H9 (cell line): ENCODE data around the gene TMEM208. TPM values are rescaled to one million over a fixed set of nuclear protein-coding genes. Genes with fewer than 3 reads are reported as not detected.

Experiments used
- DNase-seq: peaks from one replicate; pipeline ENCODE4 v3.0.0-alpha.2; 2017
- H2AFZ ChIP-seq: one replicate; pipeline ENCODE4 v1.6.1; 2013; ENCODE audit warnings: mild to moderate bottlenecking, low read length, control low read depth, moderate library complexity
- H2AK5ac ChIP-seq: 2 replicates; pipeline ENCODE4 v1.6.1; 2013; ENCODE audit warnings: low read length, control low read depth, mixed read lengths; ENCODE audit not compliant: insufficient read length
- H2BK120ac ChIP-seq: one replicate; pipeline ENCODE4 v1.6.1; 2013; ENCODE audit warnings: low read depth, mild to moderate bottlenecking, low read length, control low read depth, inconsistent platforms; ENCODE audit not compliant: poor library complexity, severe bottlenecking
- H2BK12ac ChIP-seq: 2 replicates; pipeline ENCODE4 v1.6.1; 2013; ENCODE audit warnings: low read length, control low read depth, mixed read lengths, low read depth; ENCODE audit not compliant: insufficient read length
- H2BK15ac ChIP-seq: 2 replicates; pipeline ENCODE4 v1.6.1; 2013; ENCODE audit warnings: low read depth, low read length, control low read depth
- H2BK20ac ChIP-seq: one replicate; pipeline ENCODE4 v1.6.1; 2013; ENCODE audit warnings: low read depth, mild to moderate bottlenecking, low read length, control low read depth, inconsistent platforms; ENCODE audit not compliant: poor library complexity, severe bottlenecking
- H2BK5ac ChIP-seq: 2 replicates; pipeline ENCODE4 v1.6.1; 2013; ENCODE audit warnings: low read length, control low read depth, mixed read lengths; ENCODE audit not compliant: insufficient read length
- H3K14ac ChIP-seq: 2 replicates; pipeline ENCODE4 v1.6.1; 2013; ENCODE audit warnings: low read length, control low read depth; ENCODE audit not compliant: insufficient read depth
- H3K18ac ChIP-seq: 2 replicates; pipeline ENCODE4 v1.6.1; 2013; ENCODE audit warnings: low read depth, mild to moderate bottlenecking, mixed read lengths, low read length, control low read depth; ENCODE audit not compliant: insufficient read length
- H3K23ac ChIP-seq: 2 replicates; pipeline ENCODE4 v1.6.1; 2013; ENCODE audit warnings: low read length, control low read depth, mixed read lengths, low read depth; ENCODE audit not compliant: insufficient read length
- H3K23me2 ChIP-seq: 2 replicates; pipeline ENCODE4 v1.6.1; 2013; ENCODE audit warnings: low read depth, mild to moderate bottlenecking, mixed read lengths, low read length, control low read depth; ENCODE audit not compliant: insufficient read length, poor library complexity, severe bottlenecking
- H3K27ac ChIP-seq: 2 replicates; pipeline ENCODE4 v1.5.1; 2013; ENCODE audit warnings: low read length, control low read depth, mixed read lengths, low read depth; ENCODE audit not compliant: insufficient read length
- H3K27me3 ChIP-seq: 2 replicates; pipeline ENCODE4 v1.6.1; 2013; ENCODE audit warnings: low read length, control low read depth, inconsistent platforms; ENCODE audit not compliant: insufficient read depth
- H3K4ac ChIP-seq: 2 replicates; pipeline ENCODE4 v1.6.1; 2013; ENCODE audit warnings: low read depth, mild to moderate bottlenecking, control low read depth, inconsistent platforms, low read length, moderate library complexity
- H3K4me1 ChIP-seq: 2 replicates; pipeline ENCODE4 v1.6.1; 2013; ENCODE audit warnings: low read length, control low read depth, inconsistent platforms; ENCODE audit not compliant: insufficient read depth
- H3K4me2 ChIP-seq: 2 replicates; pipeline ENCODE4 v1.6.1; 2013; ENCODE audit warnings: low read length, control low read depth, mixed read lengths; ENCODE audit not compliant: insufficient read length, insufficient read depth
- H3K56ac ChIP-seq: 2 replicates; pipeline ENCODE4 v1.6.1; 2013; ENCODE audit warnings: low read depth, mild to moderate bottlenecking, mixed read lengths, low read length, control low read depth; ENCODE audit not compliant: insufficient read length
- H3K79me1 ChIP-seq: 2 replicates; pipeline ENCODE4 v1.6.1; 2013; ENCODE audit warnings: low read depth, mild to moderate bottlenecking, moderate library complexity, low read length, control low read depth, inconsistent platforms; ENCODE audit not compliant: insufficient read depth, poor library complexity, severe bottlenecking
- H3K79me2 ChIP-seq: 2 replicates; pipeline ENCODE4 v1.6.1; 2013; ENCODE audit warnings: low read length, control low read depth, inconsistent platforms; ENCODE audit not compliant: insufficient read depth
- H3K9ac ChIP-seq: 2 replicates; pipeline ENCODE4 v1.6.1; 2013; ENCODE audit warnings: low read length, control low read depth, mixed read lengths; ENCODE audit not compliant: insufficient read length; ENCODE audit errors: extremely low read depth
- H3K9me3 ChIP-seq: one replicate; pipeline ENCODE4 v1.6.1; 2013; ENCODE audit warnings: low read depth, low read length, inconsistent platforms; ENCODE audit not compliant: control insufficient read depth
- H3T11ph ChIP-seq: one replicate; pipeline ENCODE4 v1.6.1; 2013; ENCODE audit warnings: mild to moderate bottlenecking, low read length, control low read depth, inconsistent platforms
- H4K20me1 ChIP-seq: one replicate; pipeline ENCODE4 v1.6.1; 2013; ENCODE audit not compliant: control insufficient read depth, insufficient read length, insufficient read depth
- H4K5ac ChIP-seq: 2 replicates; pipeline ENCODE4 v1.6.1; 2013; ENCODE audit warnings: low read depth, mild to moderate bottlenecking, mixed read lengths, low read length, control low read depth; ENCODE audit not compliant: insufficient read length
- H4K8ac ChIP-seq: replicated peaks from 2 replicates; pipeline ENCODE4 v1.6.1; 2013; ENCODE audit warnings: low read length, control low read depth, mixed read lengths, low read depth; ENCODE audit not compliant: insufficient read length
- H4K91ac ChIP-seq: 2 replicates; pipeline ENCODE4 v1.6.1; 2013; ENCODE audit warnings: low read depth, mild to moderate bottlenecking, moderate library complexity, mixed read lengths, low read length, control low read depth; ENCODE audit not compliant: insufficient read length
- H3K27ac Mint-ChIP-seq, 3 experiments: 2 replicates in 2 of 3; 3 replicates in 1 of 3; pipeline ENCODE4 v1.8.0; 2020 to 2021; ENCODE audit warnings: mixed read lengths in 3 of 3, mild to moderate bottlenecking in 1 of 3, moderate library complexity in 1 of 3
- H3K27me3 Mint-ChIP-seq: 2 replicates; pipeline ENCODE4 v1.8.0; 2021; ENCODE audit warnings: low read depth, mild to moderate bottlenecking, moderate library complexity, mixed read lengths
- H3K36me3 Mint-ChIP-seq, 3 experiments: 2 replicates in 2 of 3; 3 replicates in 1 of 3; pipeline ENCODE4 v1.8.0; 2020 to 2021; ENCODE audit warnings: low read depth in 3 of 3, mixed read lengths in 3 of 3; ENCODE audit not compliant: insufficient read depth in 1 of 3
- H3K4me1 Mint-ChIP-seq, 2 experiments: 2 replicates each; pipeline ENCODE4 v1.8.0; 2020; ENCODE audit warnings: mixed read lengths in 2 of 2
- H3K4me3 Mint-ChIP-seq, 2 experiments: 2 replicates in 1 of 2; 3 replicates in 1 of 2; pipeline ENCODE4 v1.8.0; 2020 to 2021; ENCODE audit warnings: mild to moderate bottlenecking in 2 of 2, mixed read lengths in 2 of 2, moderate library complexity in 1 of 2
- H3K9me3 Mint-ChIP-seq, 2 experiments: 2 replicates in 1 of 2; 3 replicates in 1 of 2; pipeline ENCODE4 v1.8.0; 2020; ENCODE audit warnings: mild to moderate bottlenecking in 2 of 2, mixed read lengths in 2 of 2, moderate library complexity in 1 of 2
- CTCF ChIP-seq: fragments of 200-600 bp; sonication (generic); conservative IDR thresholded peaks from 3 replicates; pipeline ENCODE4 v1.8.0; 2021; ENCODE audit warnings: antibody characterized with exemption, mild to moderate bottlenecking
- WGBS: extraction: QIAGEN DNeasy Blood & Tissue Kit; methylation state at CpG from one replicate; pipeline ENCODE4 v1.1.7; 2013; ENCODE audit warnings: missing lambda C conversion rate, low lambda C conversion rate, mixed read lengths; ENCODE audit not compliant: insufficient read length; ENCODE audit errors: extremely low coverage; 5-methylcytosine and 5-hydroxymethylcytosine counted together
- total RNA-seq: library from RNA; stranded (reverse); gene quantifications from 2 replicates; pipeline ENCODE4 v1.2.1, GENCODE V29; 2021

Gene TMEM208
- total RNA-seq, 1 experiment from 2014 or later: 42.6 TPM

- Histone ChIP-seq H4K8ac (no peak overlapping the region), H3T11ph (no peak overlapping the region), H3K79me2 (no peaks in the 10 kb centered on the region; the same call in 1 of the 2 replicates), H2BK15ac (no peak overlapping the region), H3K27me3 (no peaks in the 10 kb centered on the region), H4K5ac (no peak overlapping the region), H3K27ac (no peak overlapping the region), H3K56ac (no peak overlapping the region), H2BK20ac (no peak overlapping the region), H3K79me1 (peaks cover 4% of the 10 kb centered on the region), H2AFZ (no peak overlapping the region), H3K18ac (no peak overlapping the region), H3K4me1 (peaks cover 15% of the 10 kb centered on the region; the same call in 1 of the 2 replicates), H3K14ac (no peak overlapping the region), H3K9me3 (no peaks in the 10 kb centered on the region), H4K91ac (no peak overlapping the region), H2BK5ac (no peak overlapping the region), H3K23ac (no peak overlapping the region), H3K9ac (no peak overlapping the region), H2BK12ac (no peak overlapping the region), H3K23me2 (peaks cover 31% of the 10 kb centered on the region), H3K4me2 (no peak overlapping the region), H3K4ac (no peak overlapping the region), H2AK5ac (no peak overlapping the region), H2BK120ac (no peak overlapping the region), H4K20me1 (peaks cover 3% of the 10 kb centered on the region)
- H3K4me3 Mint-ChIP-seq: peak overlapping the region; percentile 86 to 94
- peak overlapping the region in 1 of 3 experiments; percentile 83; a peak in 2 of 7 replicates for H3K27ac Mint-ChIP-seq
- no peaks in the 10 kb centered on the region for H3K9me3 Mint-ChIP-seq
- H3K36me3 Mint-ChIP-seq: peaks cover 0 to 6% (median 0%) of the 10 kb centered on the region in 3 experiments; a peak in 4 of 7 replicates
- DNase-seq: no peak
- peaks cover 34 to 44% of the 10 kb centered on the region in 2 experiments for H3K4me1 Mint-ChIP-seq
- H3K27me3 Mint-ChIP-seq: peaks cover 14% of the 10 kb centered on the region
- WGBS: no CpG with 5 or more reads among the region's 5 CpGs
- TF ChIP-seq CTCF: no peak
These were observed 17.7 kb downstream of the TMEM208 start for GRCh38 chr16:67244387-67245185.
